HPDE6-E6E7 (cell line): ENCODE measurements around the gene KCND2.

ENCODE experiments used
- DNase-seq: peaks from one replicate; pipeline ENCODE4 v3.0.0; 2011; ENCODE audit warnings: missing footprints; ENCODE audit errors: extremely low spot score

KCND2 gene

DNA sequence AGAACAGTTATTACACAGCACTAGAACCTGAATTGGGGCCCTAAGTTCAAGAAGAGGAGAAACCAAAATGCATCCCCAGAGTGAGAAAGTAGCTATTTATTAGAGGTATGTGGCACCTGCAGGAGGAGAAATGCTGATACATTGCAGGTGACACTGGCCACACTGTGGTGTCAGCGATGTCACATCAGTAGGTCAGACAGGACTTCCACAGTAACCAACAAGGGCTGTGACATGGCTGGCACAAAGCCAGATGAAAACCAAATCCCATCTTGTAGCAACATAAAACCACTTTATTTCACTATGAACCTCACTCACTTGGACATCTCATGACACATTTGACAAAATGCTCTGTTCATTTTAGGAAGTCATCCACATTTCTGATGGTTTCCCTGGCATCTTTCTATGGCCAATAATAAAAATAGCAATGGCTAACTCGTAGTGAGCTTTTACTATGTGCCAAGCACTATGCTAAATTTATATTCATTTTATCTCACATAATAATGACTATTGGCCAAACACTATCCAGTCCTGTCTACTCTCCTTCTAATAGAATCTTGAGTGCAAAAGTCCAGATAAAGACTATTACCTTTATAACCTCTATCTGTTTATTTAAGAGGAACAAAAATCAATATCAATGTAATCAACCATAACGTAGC is 430.7 kb downstream of the KCND2 start:
- no peak for DNase-seq

DNA sequence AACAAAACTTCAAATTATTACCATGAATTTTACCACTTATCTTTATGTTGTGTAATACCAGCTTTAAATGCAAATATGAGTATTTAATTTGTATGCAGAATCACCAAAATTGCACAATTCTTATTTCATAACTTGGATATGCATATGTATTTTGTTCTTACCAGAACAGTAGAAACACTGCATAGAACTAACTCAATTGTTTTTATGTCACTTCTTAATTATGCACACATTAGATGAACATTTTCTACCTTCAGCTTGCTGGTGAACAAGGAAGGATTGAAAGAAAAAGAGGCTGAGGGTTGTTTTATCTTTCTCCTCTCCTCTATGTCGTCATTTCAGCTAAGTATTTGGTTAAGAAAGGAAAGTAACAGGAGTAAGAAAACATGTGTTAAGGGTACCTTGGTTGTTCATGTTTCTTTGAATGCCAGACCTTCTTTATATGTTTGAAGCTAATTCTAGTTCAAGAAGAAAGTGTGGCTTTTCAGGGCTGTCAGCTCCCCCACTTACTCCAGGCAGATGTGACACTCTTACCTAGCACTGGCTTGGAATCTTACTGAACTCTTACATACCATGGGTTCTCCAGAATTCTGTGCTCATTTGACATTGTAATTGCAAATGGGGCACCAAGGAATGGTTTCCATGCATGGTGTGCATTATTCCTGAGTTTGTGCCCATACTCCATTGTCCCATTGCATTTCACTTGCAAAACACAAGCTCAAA is 436.4 kb downstream of the KCND2 start:
- no peak for DNase-seq

- DNase-seq = no peak
Observed at GRCh38 chr7:120709972-120710320, 437.0 kb downstream of the KCND2 start.

- no peak for DNase-seq
Observed at GRCh38 chr7:120714945-120715344, 442.0 kb downstream of the KCND2 start.

DNA sequence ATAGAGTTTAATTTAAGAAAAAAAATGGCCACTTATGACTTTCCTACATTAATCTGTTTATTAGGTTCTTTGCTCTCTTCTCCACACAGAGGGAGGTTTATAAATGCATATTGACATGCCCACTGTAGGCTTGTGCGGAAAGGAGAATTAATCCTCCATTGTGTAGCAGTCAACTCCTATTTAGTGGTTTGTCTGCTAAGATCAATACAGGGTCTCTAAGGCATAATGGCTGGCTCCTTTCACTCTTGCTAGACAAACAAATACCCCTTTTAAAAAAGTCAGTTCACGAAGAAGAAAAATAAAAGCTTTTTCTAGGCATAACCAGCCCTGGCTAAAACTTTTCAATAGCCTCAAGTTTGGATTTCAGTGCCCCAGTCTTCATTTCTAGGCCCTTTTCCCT is 443.3 kb downstream of the KCND2 start:
- no peak for DNase-seq

- DNase-seq = no peak
Observed at GRCh38 chr7:120717166-120717565, 444.2 kb downstream of the KCND2 start.

GRCh38 chr7:120718361-120718760 is 445.4 kb downstream of the KCND2 start:
- DNase-seq = no peak

DNA sequence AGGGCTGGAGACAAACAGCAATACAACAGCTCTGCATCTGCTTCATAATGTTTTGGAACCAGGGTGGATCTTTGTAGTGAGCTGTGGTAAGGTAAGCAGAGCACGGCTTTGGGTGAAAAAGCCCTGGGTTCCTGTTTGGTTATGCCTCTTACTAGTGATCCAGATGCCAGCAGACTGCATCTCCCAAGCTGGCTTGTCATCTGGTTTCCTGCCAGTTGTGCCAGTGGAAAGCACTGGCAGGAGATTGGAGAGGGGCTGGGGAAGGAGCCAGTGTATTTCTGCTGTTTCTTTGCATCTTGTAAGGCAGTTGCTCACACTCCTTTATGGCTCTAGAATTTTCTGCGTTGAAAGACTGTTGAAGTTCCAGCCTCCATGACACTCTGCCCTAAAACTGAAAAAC is 447.3 kb downstream of the KCND2 start:
- DNase-seq = no peak

DNA sequence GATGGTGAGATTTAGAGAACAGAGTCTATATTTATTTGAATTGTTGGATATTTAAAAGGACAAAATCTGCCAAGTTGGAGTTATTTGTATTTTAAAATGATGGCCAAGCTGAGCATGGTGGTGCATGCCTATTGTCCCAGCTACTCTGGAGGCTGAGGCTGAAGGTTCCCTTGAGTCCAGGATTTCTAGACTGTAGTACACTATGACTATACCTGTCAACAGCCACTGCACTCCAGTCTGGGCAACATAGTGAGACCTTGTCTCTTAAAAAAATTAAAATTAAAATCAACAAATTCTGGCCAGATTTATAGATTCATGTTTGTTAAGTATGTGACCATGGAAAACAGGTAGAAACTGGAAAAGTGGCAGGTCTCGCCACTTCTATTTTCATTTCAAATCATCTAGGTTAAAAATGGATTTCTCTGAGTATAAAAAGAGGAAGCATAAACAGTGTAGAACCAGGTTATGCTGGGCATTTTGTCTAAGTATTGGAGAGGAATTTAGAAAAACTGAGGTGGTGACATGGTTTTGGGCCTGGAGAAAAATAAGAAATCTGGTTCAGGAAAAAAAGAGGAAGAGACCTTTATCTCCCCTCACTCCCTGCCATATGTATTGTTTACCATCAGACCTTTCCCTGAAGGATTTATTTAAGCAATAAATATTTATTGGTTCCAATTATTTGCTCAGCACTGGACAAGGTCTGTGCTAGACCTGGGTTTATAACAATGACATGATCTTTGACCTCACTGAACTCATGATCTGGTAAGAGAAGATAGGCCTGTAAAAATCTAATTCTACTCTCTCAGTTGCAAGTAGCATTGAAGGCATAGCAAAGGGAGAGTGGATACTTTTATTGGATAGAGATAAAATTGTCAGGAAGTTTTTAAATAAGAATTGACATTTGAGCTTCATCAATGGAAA is 450.8 kb downstream of the KCND2 start:
- DNase-seq = no peak

GRCh38 chr7:120724448-120724847 is 451.5 kb downstream of the KCND2 start:
- DNase-seq = no peak

DNA sequence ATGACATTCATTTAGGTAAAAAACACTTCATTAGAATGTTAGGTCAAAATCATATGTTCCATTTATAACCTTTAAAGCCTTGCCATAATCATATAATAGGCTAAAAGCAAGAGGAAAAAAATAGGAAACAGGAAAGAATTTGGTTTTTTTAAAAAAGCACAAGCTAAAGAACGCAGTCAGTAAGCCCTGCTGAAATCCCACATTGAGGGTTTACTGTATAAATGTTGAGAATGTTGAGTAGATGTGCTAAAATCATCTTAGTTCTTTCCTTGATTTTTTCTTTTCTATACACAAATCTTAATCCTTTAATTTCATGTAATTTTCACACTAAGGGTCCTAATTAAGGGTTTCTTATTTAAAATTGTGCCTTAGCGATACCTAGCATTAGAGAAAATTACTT is 452.0 kb downstream of the KCND2 start:
- no peak for DNase-seq

DNA sequence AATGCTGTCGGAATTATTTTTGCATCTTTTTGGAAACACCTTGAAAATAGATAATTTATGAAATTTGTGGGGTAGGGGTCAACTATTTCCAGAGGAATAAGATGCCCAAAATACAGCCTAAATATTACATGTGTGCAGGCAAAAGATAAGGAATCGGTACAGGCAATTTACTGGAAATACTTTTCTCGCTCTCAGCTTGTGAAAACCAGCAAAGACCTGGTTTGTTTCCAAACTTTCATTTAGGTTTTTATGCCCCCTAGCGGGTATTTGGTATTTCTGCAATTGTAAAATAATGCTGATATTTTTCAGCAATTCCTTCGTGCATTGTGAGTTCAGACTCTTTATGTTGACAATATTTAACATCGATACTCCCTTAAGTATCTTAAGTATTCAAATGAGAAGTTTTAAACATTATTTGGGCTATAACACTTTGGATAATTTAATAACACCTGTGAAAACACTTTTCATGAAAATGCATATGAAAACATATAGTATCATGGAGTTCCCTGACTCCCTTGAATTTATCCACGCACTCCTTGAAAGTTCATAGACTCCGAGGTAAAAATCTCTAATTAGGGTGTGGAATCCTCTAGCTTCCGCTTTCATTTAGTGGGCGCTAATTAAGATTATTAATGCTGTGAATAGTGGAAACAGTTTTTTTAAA is 452.5 kb downstream of the KCND2 start:
- DNase-seq = no peak

DNA sequence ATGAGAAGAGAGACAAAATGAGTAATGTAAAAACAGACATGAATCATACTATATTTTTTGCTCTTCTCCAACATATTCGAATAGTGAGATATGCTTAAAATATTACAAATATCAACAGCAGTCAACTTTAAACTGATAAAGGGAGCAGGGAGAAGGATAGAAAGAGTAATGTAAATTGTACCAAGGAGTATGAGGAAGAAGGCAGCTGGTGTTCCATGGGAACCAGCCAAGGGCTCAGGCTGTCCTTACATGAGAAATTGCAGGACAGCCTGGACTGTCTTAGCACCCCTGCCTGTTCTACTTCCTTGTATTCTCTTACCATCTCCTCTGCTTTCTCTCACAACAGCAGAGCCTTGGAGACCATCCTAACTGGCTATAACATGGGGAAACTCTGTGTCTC is 456.3 kb downstream of the KCND2 start:
- no peak for DNase-seq

- no peak for DNase-seq
Observed at GRCh38 chr7:120731271-120731670, 458.3 kb downstream of the KCND2 start.

GRCh38 chr7:120732256-120732655 is 459.3 kb downstream of the KCND2 start:
- no peak for DNase-seq

DNA sequence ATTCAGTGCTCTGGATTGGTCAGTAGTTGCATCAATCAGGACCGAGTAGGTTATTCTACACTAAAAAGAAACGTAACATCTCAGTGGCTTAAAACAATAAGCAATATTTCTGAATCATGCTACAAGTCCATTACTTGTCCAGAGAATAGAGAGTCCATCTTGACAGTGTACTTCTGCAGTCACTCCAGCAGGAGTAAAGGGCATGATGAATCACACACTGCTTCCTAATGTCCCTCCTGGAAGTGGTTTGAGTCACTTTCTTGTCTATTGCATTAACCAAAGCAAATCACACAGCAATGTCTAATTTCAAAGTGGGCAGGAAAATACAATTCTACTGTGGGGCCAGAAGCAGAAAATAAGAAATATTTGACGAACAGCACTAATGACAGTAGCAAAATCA is 460.2 kb downstream of the KCND2 start:
- DNase-seq = peak; percentile 34

GRCh38 chr7:120733835-120734234 is 460.9 kb downstream of the KCND2 start:
- DNase-seq = no peak

DNA sequence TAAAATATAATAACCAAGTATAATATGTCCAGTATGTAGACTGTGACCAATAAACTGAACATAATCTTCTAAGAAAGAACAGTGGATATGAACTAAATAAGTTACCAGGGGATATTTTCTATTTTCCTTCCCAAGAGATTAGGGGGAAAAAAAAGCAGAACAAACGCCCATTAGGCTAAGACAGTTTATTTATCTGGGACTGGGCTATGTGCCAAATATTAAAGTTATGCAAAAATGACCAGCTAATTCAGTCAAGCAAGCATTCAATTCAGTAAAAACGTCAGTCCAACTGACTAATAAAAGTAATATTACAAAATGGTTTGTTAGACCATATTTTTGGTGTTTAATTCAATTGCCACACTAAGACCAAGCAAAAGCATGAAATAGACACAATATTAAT is 462.8 kb downstream of the KCND2 start:
- no peak for DNase-seq

DNA sequence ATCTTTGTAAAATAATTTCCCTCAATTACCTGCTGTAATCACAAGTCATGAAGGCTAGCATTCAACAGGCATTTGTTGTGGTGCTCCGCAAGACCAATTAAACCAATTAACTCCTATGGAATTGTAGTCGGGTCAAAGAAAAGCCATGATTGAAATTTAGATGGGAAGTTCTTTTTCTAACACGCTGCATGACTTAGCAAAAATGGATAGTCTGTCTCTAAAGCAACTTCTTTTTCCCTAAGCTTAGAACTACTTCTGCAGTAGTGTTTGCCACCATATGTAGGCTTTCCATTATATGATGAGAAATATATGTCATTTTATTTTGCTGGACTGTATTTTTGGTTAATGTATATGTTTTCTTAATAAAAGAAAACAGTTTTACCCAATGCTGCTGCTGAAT is 465.8 kb downstream of the KCND2 start:
- DNase-seq = no peak

DNA sequence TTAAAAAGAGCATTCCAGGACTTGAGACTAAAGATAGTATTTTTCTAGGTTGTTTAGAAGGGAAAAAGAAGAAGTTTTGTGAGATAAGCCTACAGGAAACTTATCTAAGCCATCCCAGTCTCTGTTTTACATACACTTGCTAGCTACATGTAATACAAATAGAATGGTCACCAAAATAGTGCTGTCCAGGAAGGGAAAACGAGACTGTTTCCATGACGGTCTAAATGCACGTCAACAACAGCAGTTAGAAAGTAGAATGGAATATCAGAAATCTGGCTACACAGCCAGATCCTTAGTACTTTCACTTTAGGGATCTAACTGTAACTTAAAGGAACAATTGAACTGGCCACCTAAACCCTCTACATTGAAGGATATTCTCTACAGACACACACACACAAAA is 467.4 kb downstream of the KCND2 start:
- no peak for DNase-seq

- DNase-seq = peak; percentile 8
Observed at GRCh38 chr7:120741371-120742042, 468.5 kb downstream of the KCND2 start.

- no peak for DNase-seq
Observed at GRCh38 chr7:120742372-120742771, 469.4 kb downstream of the KCND2 start.
